ENCODE data around the gene ATP2A3.
A peak's percentile ranks its signal among the peaks of the same experiment; 100 is the strongest.

The ATP2A3 gene

GRCh38 chr17:3982113-3982512 is 17.9 kb upstream of the ATP2A3 start:
- no peaks in the 10 kb centered on the region for H3K9me3 ChIP-seq (ENCODE audit: control insufficient read depth in 1 of 2, low read length in 2 of 2)
- H3K4me3 ChIP-seq (ENCODE audit: low read depth in 1 of 2, low read length in 2 of 2), result no peak overlapping the region
- peaks cover 18 to 27% of the 10 kb centered on the region in 2 donors for H3K4me1 ChIP-seq (ENCODE audit: control insufficient read depth in 1 of 2, insufficient read depth in 2 of 2, low read length in 2 of 2)
- no peak overlapping the region for H3K27ac ChIP-seq (ENCODE audit: low read depth, low read length)
- H3K36me3 ChIP-seq (ENCODE audit: control insufficient read depth in 1 of 2, insufficient read depth in 2 of 2, low read length in 2 of 2), result no peaks in the 10 kb centered on the region
- no peaks in the 10 kb centered on the region for H3K27me3 ChIP-seq (ENCODE audit: control insufficient read depth in 1 of 2, insufficient read depth in 2 of 2, low read length in 2 of 2)
- H3K9ac ChIP-seq (ENCODE audit: low read depth in 1 of 2, low read length in 2 of 2), result no peak overlapping the region

GRCh38 chr17:3981455-3981854 is 17.2 kb upstream of the ATP2A3 start:
- peaks cover 24 to 27% of the 10 kb centered on the region in 2 donors for H3K4me1 ChIP-seq (ENCODE audit: control insufficient read depth in 1 of 2, insufficient read depth in 2 of 2, low read length in 2 of 2)
- no peaks in the 10 kb centered on the region for H3K27me3 ChIP-seq (ENCODE audit: control insufficient read depth in 1 of 2, insufficient read depth in 2 of 2, low read length in 2 of 2)
- H3K4me3 ChIP-seq (ENCODE audit: low read depth in 1 of 2, low read length in 2 of 2), result no peak overlapping the region
- no peaks in the 10 kb centered on the region for H3K9me3 ChIP-seq (ENCODE audit: control insufficient read depth in 1 of 2, low read length in 2 of 2)
- no peaks in the 10 kb centered on the region for H3K36me3 ChIP-seq (ENCODE audit: control insufficient read depth in 1 of 2, insufficient read depth in 2 of 2, low read length in 2 of 2)
- H3K27ac ChIP-seq (ENCODE audit: low read depth, low read length), result no peak overlapping the region
- H3K9ac ChIP-seq (ENCODE audit: low read depth in 1 of 2, low read length in 2 of 2), result no peak overlapping the region

- Histone ChIP-seq H3K36me3 (ENCODE audit: control insufficient read depth in 1 of 2, insufficient read depth in 2 of 2, low read length in 2 of 2) (no peaks in the 10 kb centered on the region), H3K4me3 (ENCODE audit: low read depth in 1 of 2, low read length in 2 of 2) (no peak overlapping the region), H3K27ac (ENCODE audit: low read depth, low read length) (no peak overlapping the region), H3K9ac (ENCODE audit: low read depth in 1 of 2, low read length in 2 of 2) (no peak overlapping the region), H3K4me1 (ENCODE audit: control insufficient read depth in 1 of 2, insufficient read depth in 2 of 2, low read length in 2 of 2) (peaks cover 30% of the 10 kb centered on the region in 2 donors), H3K27me3 (ENCODE audit: control insufficient read depth in 1 of 2, insufficient read depth in 2 of 2, low read length in 2 of 2) (no peaks in the 10 kb centered on the region), H3K9me3 (ENCODE audit: control insufficient read depth in 1 of 2, low read length in 2 of 2) (no peaks in the 10 kb centered on the region)
Observed at GRCh38 chr17:3980381-3981014, 16.3 kb upstream of the ATP2A3 start.

- no peaks in the 10 kb centered on the region for H3K36me3 ChIP-seq (ENCODE audit: control insufficient read depth in 1 of 2, insufficient read depth in 2 of 2, low read length in 2 of 2)
- H3K4me1 ChIP-seq (ENCODE audit: control insufficient read depth in 1 of 2, insufficient read depth in 2 of 2, low read length in 2 of 2), result peaks cover 30% of the 10 kb centered on the region in 2 donors
- no peak overlapping the region for H3K9ac ChIP-seq (ENCODE audit: low read depth in 1 of 2, low read length in 2 of 2)
- no peak overlapping the region for H3K27ac ChIP-seq (ENCODE audit: low read depth, low read length)
- no peak overlapping the region for H3K4me3 ChIP-seq (ENCODE audit: low read depth in 1 of 2, low read length in 2 of 2)
- peaks cover 3 to 6% of the 10 kb centered on the region in 2 donors for H3K9me3 ChIP-seq (ENCODE audit: control insufficient read depth in 1 of 2, low read length in 2 of 2)
- no peaks in the 10 kb centered on the region for H3K27me3 ChIP-seq (ENCODE audit: control insufficient read depth in 1 of 2, insufficient read depth in 2 of 2, low read length in 2 of 2)
Observed at GRCh38 chr17:3979290-3979611, 15.0 kb upstream of the ATP2A3 start.

GRCh38 chr17:3978421-3979289 is 14.4 kb upstream of the ATP2A3 start:
- H3K4me3 ChIP-seq (ENCODE audit: low read depth in 1 of 2, low read length in 2 of 2), result no peak overlapping the region
- H3K27ac ChIP-seq (ENCODE audit: low read depth, low read length), result peak overlapping the region; percentile 51
- H3K27me3 ChIP-seq (ENCODE audit: control insufficient read depth in 1 of 2, insufficient read depth in 2 of 2, low read length in 2 of 2), result no peaks in the 10 kb centered on the region
- H3K36me3 ChIP-seq (ENCODE audit: control insufficient read depth in 1 of 2, insufficient read depth in 2 of 2, low read length in 2 of 2), result no peaks in the 10 kb centered on the region
- H3K9me3 ChIP-seq (ENCODE audit: control insufficient read depth in 1 of 2, low read length in 2 of 2), result peaks cover 3 to 6% of the 10 kb centered on the region in 2 donors
- H3K9ac ChIP-seq (ENCODE audit: low read depth in 1 of 2, low read length in 2 of 2), result no peak overlapping the region
- H3K4me1 ChIP-seq (ENCODE audit: control insufficient read depth in 1 of 2, insufficient read depth in 2 of 2, low read length in 2 of 2), result peaks cover 25 to 30% of the 10 kb centered on the region in 2 donors

- no peaks in the 10 kb centered on the region for H3K36me3 ChIP-seq (ENCODE audit: control insufficient read depth in 1 of 2, insufficient read depth in 2 of 2, low read length in 2 of 2)
- no peak overlapping the region for H3K4me3 ChIP-seq (ENCODE audit: low read depth in 1 of 2, low read length in 2 of 2)
- H3K27ac ChIP-seq (ENCODE audit: low read depth, low read length), result peak overlapping the region; percentile 65
- H3K4me1 ChIP-seq (ENCODE audit: control insufficient read depth in 1 of 2, insufficient read depth in 2 of 2, low read length in 2 of 2), result peaks cover 30% of the 10 kb centered on the region in 2 donors
- H3K9me3 ChIP-seq (ENCODE audit: control insufficient read depth in 1 of 2, low read length in 2 of 2), result peaks cover 3 to 6% of the 10 kb centered on the region in 2 donors
- H3K9ac ChIP-seq (ENCODE audit: low read depth in 1 of 2, low read length in 2 of 2), result peak overlapping the region in 1 of 2 donors; percentile 60
- no peaks in the 10 kb centered on the region for H3K27me3 ChIP-seq (ENCODE audit: control insufficient read depth in 1 of 2, insufficient read depth in 2 of 2, low read length in 2 of 2)
Observed at GRCh38 chr17:3977387-3977786, 13.2 kb upstream of the ATP2A3 start.

- Histone ChIP-seq H3K4me3 (ENCODE audit: low read depth in 1 of 2, low read length in 2 of 2) (no peak overlapping the region), H3K4me1 (ENCODE audit: control insufficient read depth in 1 of 2, insufficient read depth in 2 of 2, low read length in 2 of 2) (peaks cover 30 to 33% of the 10 kb centered on the region in 2 donors), H3K36me3 (ENCODE audit: control insufficient read depth in 1 of 2, insufficient read depth in 2 of 2, low read length in 2 of 2) (no peaks in the 10 kb centered on the region), H3K9me3 (ENCODE audit: control insufficient read depth in 1 of 2, low read length in 2 of 2) (peaks cover 3 to 6% of the 10 kb centered on the region in 2 donors), H3K27me3 (ENCODE audit: control insufficient read depth in 1 of 2, insufficient read depth in 2 of 2, low read length in 2 of 2) (no peaks in the 10 kb centered on the region), H3K27ac (ENCODE audit: low read depth, low read length) (peak overlapping the region; percentile 72), H3K9ac (ENCODE audit: low read depth in 1 of 2, low read length in 2 of 2) (peak overlapping the region in 1 of 2 donors; percentile 60)
Observed at GRCh38 chr17:3976675-3977171, 12.5 kb upstream of the ATP2A3 start.

GRCh38 chr17:3974980-3975379 is 10.7 kb upstream of the ATP2A3 start:
- H3K4me1 ChIP-seq (ENCODE audit: control insufficient read depth in 1 of 2, insufficient read depth in 2 of 2, low read length in 2 of 2), result peaks cover 30 to 33% of the 10 kb centered on the region in 2 donors
- H3K36me3 ChIP-seq (ENCODE audit: control insufficient read depth in 1 of 2, insufficient read depth in 2 of 2, low read length in 2 of 2), result no peaks in the 10 kb centered on the region
- H3K9me3 ChIP-seq (ENCODE audit: control insufficient read depth in 1 of 2, low read length in 2 of 2), result peaks cover 3 to 6% of the 10 kb centered on the region in 2 donors
- H3K9ac ChIP-seq (ENCODE audit: low read depth in 1 of 2, low read length in 2 of 2), result no peak overlapping the region
- H3K4me3 ChIP-seq (ENCODE audit: low read depth in 1 of 2, low read length in 2 of 2), result no peak overlapping the region
- no peaks in the 10 kb centered on the region for H3K27me3 ChIP-seq (ENCODE audit: control insufficient read depth in 1 of 2, insufficient read depth in 2 of 2, low read length in 2 of 2)
- no peak overlapping the region for H3K27ac ChIP-seq (ENCODE audit: low read depth, low read length)

- no peak overlapping the region for H3K9ac ChIP-seq (ENCODE audit: low read depth in 1 of 2, low read length in 2 of 2)
- no peaks in the 10 kb centered on the region for H3K36me3 ChIP-seq (ENCODE audit: control insufficient read depth in 1 of 2, insufficient read depth in 2 of 2, low read length in 2 of 2)
- peaks cover 3 to 6% of the 10 kb centered on the region in 2 donors for H3K9me3 ChIP-seq (ENCODE audit: control insufficient read depth in 1 of 2, low read length in 2 of 2)
- H3K4me1 ChIP-seq (ENCODE audit: control insufficient read depth in 1 of 2, insufficient read depth in 2 of 2, low read length in 2 of 2), result peaks cover 30 to 33% of the 10 kb centered on the region in 2 donors
- no peak overlapping the region for H3K4me3 ChIP-seq (ENCODE audit: low read depth in 1 of 2, low read length in 2 of 2)
- H3K27me3 ChIP-seq (ENCODE audit: control insufficient read depth in 1 of 2, insufficient read depth in 2 of 2, low read length in 2 of 2), result no peaks in the 10 kb centered on the region
- H3K27ac ChIP-seq (ENCODE audit: low read depth, low read length), result no peak overlapping the region
Observed at GRCh38 chr17:3974138-3974687, 10.0 kb upstream of the ATP2A3 start.

Data from duodenal mucosa (tissue), 2 donors.